Activated CD4-positive, alpha-beta T cell treated with anti-CD3 and anti-CD28 coated beads, Interleukin-2, amount 10 ng/mL, durations not matched to agents 7 days and 5 days (primary cell): ENCODE data around the gene PRR4. TPM values are rescaled to one million over a fixed set of nuclear protein-coding genes. Genes with fewer than 3 reads are reported as not detected.

Experiments used
- CTCF ChIA-PET: fragments of 350-600 bp; sonication (Branson Sonifier 250); formaldehyde crosslinking; loops from one replicate; lab custom pipeline; 2021; ENCODE audit warnings: antibody characterized with exemption; lab: Charles Lee
- POLR2A ChIA-PET: fragments of 350-600 bp; sonication (Branson Sonifier 250); formaldehyde crosslinking; loops from one replicate; lab custom pipeline; 2021; ENCODE audit warnings: antibody characterized with exemption; lab: Charles Lee
- DNase-seq: peaks from one replicate; pipeline ENCODE4 v3.0.0-alpha.2; 2020
- H3K27ac Mint-ChIP-seq: one replicate; pipeline ENCODE4 v1.8.0; 2021; ENCODE audit warnings: mild to moderate bottlenecking, moderate library complexity, mixed read lengths
- H3K27me3 Mint-ChIP-seq: one replicate; pipeline ENCODE4 v1.8.0; 2021; ENCODE audit warnings: mixed read lengths
- H3K36me3 Mint-ChIP-seq: one replicate; pipeline ENCODE4 v1.8.0; 2021; ENCODE audit warnings: low read depth, mixed read lengths
- H3K4me1 Mint-ChIP-seq: one replicate; pipeline ENCODE4 v1.8.0; 2021; ENCODE audit warnings: mixed read lengths
- H3K4me3 Mint-ChIP-seq: one replicate; pipeline ENCODE4 v1.8.0; 2021; ENCODE audit warnings: mild to moderate bottlenecking, moderate library complexity, mixed read lengths
- H3K9me3 Mint-ChIP-seq: one replicate; pipeline ENCODE4 v1.8.0; 2021; ENCODE audit warnings: mixed read lengths
- total RNA-seq, 2 experiments: library from RNA; stranded (reverse); gene quantifications; one replicate each; pipeline ENCODE4 v1.2.3, GENCODE V29; 2021

PRR4 gene
- total RNA-seq, 2 experiments from 2014 or later: 1.9 to 2.5 TPM

- Mint-ChIP-seq H3K4me1 (peaks cover 2% of the 10 kb centered on the region), H3K27ac (no peak overlapping the region), H3K4me3 (no peak overlapping the region), H3K27me3 (no peaks in the 10 kb centered on the region), H3K36me3 (peaks cover 18% of the 10 kb centered on the region), H3K9me3 (no peaks in the 10 kb centered on the region)
- DNase-seq: no peak
- POLR2A ChIA-PET: no interaction called here
- CTCF ChIA-PET: no interaction called here
These were observed 6.4 kb downstream of the PRR4 start for GRCh38 chr12:10842862-10843261.

GRCh38 chr12:10838461-10838860 is 10.8 kb downstream of the PRR4 start:
- peaks cover 7% of the 10 kb centered on the region for H3K36me3 Mint-ChIP-seq
- H3K9me3 Mint-ChIP-seq: no peaks in the 10 kb centered on the region
- H3K4me1 Mint-ChIP-seq: no peaks in the 10 kb centered on the region
- ChIA-PET POLR2A (no interaction called here), CTCF (no interaction called here)
- DNase-seq: no peak
- no peak overlapping the region for H3K4me3 Mint-ChIP-seq
- H3K27me3 Mint-ChIP-seq: no peaks in the 10 kb centered on the region
- no peak overlapping the region for H3K27ac Mint-ChIP-seq

- Mint-ChIP-seq H3K27me3 (no peaks in the 10 kb centered on the region), H3K4me3 (no peak overlapping the region), H3K9me3 (no peaks in the 10 kb centered on the region), H3K27ac (no peak overlapping the region), H3K4me1 (no peaks in the 10 kb centered on the region), H3K36me3 (no peaks in the 10 kb centered on the region)
- CTCF ChIA-PET: no interaction called here
- no peak for DNase-seq
- POLR2A ChIA-PET: no interaction called here
These were observed 19.3 kb downstream of the PRR4 start for GRCh38 chr12:10829994-10830393.

GRCh38 chr12:10826258-10826657 is 23.0 kb downstream of the PRR4 start, which contains the start of gene TAS2R10:
TSS of gene TAS2R10 (minus strand) at chr12:10826358. CDS start at chr12:10826269, 89 bp downstream.
- no peaks in the 10 kb centered on the region for H3K9me3 Mint-ChIP-seq
- no peak within 1 kb of the TSS for H3K4me3 Mint-ChIP-seq
- no peaks in the 10 kb centered on the region for H3K36me3 Mint-ChIP-seq
- POLR2A ChIA-PET: no interaction called here
- no peaks in the 10 kb centered on the region for H3K27me3 Mint-ChIP-seq
- no peaks in the 10 kb centered on the region for H3K4me1 Mint-ChIP-seq
- H3K27ac Mint-ChIP-seq: no peak within 1 kb of the TSS
- CTCF ChIA-PET: no interaction called here
- no peak for DNase-seq

- ChIA-PET CTCF (no interaction called here), POLR2A (no interaction called here)
- no peak for DNase-seq
- Mint-ChIP-seq H3K4me1 (no peaks in the 10 kb centered on the region), H3K36me3 (no peaks in the 10 kb centered on the region), H3K9me3 (no peaks in the 10 kb centered on the region), H3K27ac (no peak overlapping the region), H3K4me3 (no peak overlapping the region), H3K27me3 (no peaks in the 10 kb centered on the region)
These were observed 24.3 kb downstream of the PRR4 start for GRCh38 chr12:10824957-10825356.

GRCh38 chr12:10811883-10812536 is 37.3 kb downstream of the PRR4 start:
- no peak for DNase-seq
- no peak overlapping the region for H3K27ac Mint-ChIP-seq
- peaks cover 38% of the 10 kb centered on the region for H3K27me3 Mint-ChIP-seq
- H3K4me3 Mint-ChIP-seq: no peak overlapping the region
- H3K9me3 Mint-ChIP-seq: no peaks in the 10 kb centered on the region
- peaks cover 5% of the 10 kb centered on the region for H3K4me1 Mint-ChIP-seq
- POLR2A ChIA-PET: no interaction called here
- H3K36me3 Mint-ChIP-seq: no peaks in the 10 kb centered on the region
- CTCF ChIA-PET: no interaction called here

- Mint-ChIP-seq H3K9me3 (no peaks in the 10 kb centered on the region), H3K4me1 (peaks cover 5% of the 10 kb centered on the region), H3K4me3 (no peak within 1 kb of the TSS), H3K36me3 (no peaks in the 10 kb centered on the region), H3K27me3 (peaks cover 39% of the 10 kb centered on the region), H3K27ac (no peak within 1 kb of the TSS)
- no peak for DNase-seq
- ChIA-PET POLR2A (no interaction called here), CTCF (no interaction called here)
These were observed 39.2 kb downstream of the PRR4 start, which contains the start of gene TAS2R9 for GRCh38 chr12:10810068-10810467. TSS of gene TAS2R9 (minus strand) at chr12:10810168. CDS start at chr12:10810075, 93 bp downstream.

- no peak within 1 kb of the TSS for H3K4me3 Mint-ChIP-seq
- no peak for DNase-seq
- ChIA-PET POLR2A (no interaction called here), CTCF (no interaction called here)
- peaks cover 3% of the 10 kb centered on the region for H3K4me1 Mint-ChIP-seq
- peaks cover 37% of the 10 kb centered on the region for H3K27me3 Mint-ChIP-seq
- H3K36me3 Mint-ChIP-seq: no peaks in the 10 kb centered on the region
- no peak within 1 kb of the TSS for H3K27ac Mint-ChIP-seq
- H3K9me3 Mint-ChIP-seq: no peaks in the 10 kb centered on the region
These were observed 42.1 kb downstream of the PRR4 start, which contains the start of gene TAS2R8 for GRCh38 chr12:10807186-10807585. TSS of gene TAS2R8 (minus strand) at chr12:10807286. CDS start at chr12:10806980, 306 bp downstream.

- Mint-ChIP-seq H3K36me3 (no peaks in the 10 kb centered on the region), H3K4me1 (no peaks in the 10 kb centered on the region), H3K27me3 (peaks cover 25% of the 10 kb centered on the region), H3K4me3 (no peak within 1 kb of the TSS), H3K9me3 (no peaks in the 10 kb centered on the region), H3K27ac (no peak within 1 kb of the TSS)
- ChIA-PET POLR2A (no interaction called here), CTCF (no interaction called here)
- no peak for DNase-seq
These were observed 46.7 kb downstream of the PRR4 start, which contains the start of gene TAS2R7 for GRCh38 chr12:10802587-10802986. TSS of gene TAS2R7 (minus strand) at chr12:10802627. CDS start at chr12:10802570, 57 bp downstream.

GRCh38 chr12:10801741-10802140 is 47.5 kb downstream of the PRR4 start:
- ChIA-PET CTCF (no interaction called here), POLR2A (no interaction called here)
- H3K9me3 Mint-ChIP-seq: no peaks in the 10 kb centered on the region
- H3K27ac Mint-ChIP-seq: no peak overlapping the region
- no peaks in the 10 kb centered on the region for H3K36me3 Mint-ChIP-seq
- DNase-seq: no peak
- no peaks in the 10 kb centered on the region for H3K4me1 Mint-ChIP-seq
- H3K27me3 Mint-ChIP-seq: peaks cover 26% of the 10 kb centered on the region
- H3K4me3 Mint-ChIP-seq: no peak overlapping the region

Other genes starting within 250 kb of the PRR4 start
- gene MAGOHB, start 235.9 kb downstream of the PRR4 start, total RNA-seq: 10 to 100 TPM; 49.2 to 51.3 TPM
- gene STYK1, start 175.4 kb downstream of the PRR4 start, total RNA-seq: under 1 TPM; 0.17 to 0.35 TPM
- 10 to 100 TPM; 27.1 to 31.4 TPM for gene YBX3, start 126.2 kb downstream of the PRR4 start, total RNA-seq
- gene TAS2R7, start 46.8 kb downstream of the PRR4 start, total RNA-seq: not detected
- gene TAS2R8, start 42.2 kb downstream of the PRR4 start, total RNA-seq: not detected
- not detected for gene TAS2R9, start 39.3 kb downstream of the PRR4 start, total RNA-seq
- under 1 TPM; 0.25 to 0.46 TPM for gene TAS2R10, start 23.1 kb downstream of the PRR4 start, total RNA-seq
- 10 to 100 TPM; 21.7 to 24.5 TPM for gene PRH1, start 34.8 kb upstream of the PRR4 start, total RNA-seq
- gene TAS2R13, start 60.1 kb upstream of the PRR4 start, total RNA-seq: 1 to 10 TPM; 1.0 to 1.1 TPM
- gene PRH2, start 79.8 kb upstream of the PRR4 start, total RNA-seq: not detected
- gene TAS2R14, start 89.8 kb upstream of the PRR4 start, total RNA-seq: 1 to 10 TPM; 2.1 to 2.9 TPM
- gene TAS2R50, start 137.4 kb upstream of the PRR4 start, total RNA-seq: 1 to 10 TPM in 1 of 2 experiments, under 1 TPM in 1; 0.60 to 1.1 TPM
- gene TAS2R20, start 148.8 kb upstream of the PRR4 start, total RNA-seq: 1 to 10 TPM; 1.6 to 2.1 TPM
- gene TAS2R19, start 173.1 kb upstream of the PRR4 start, total RNA-seq: 1 to 10 TPM; 3.0 to 3.1 TPM
- gene TAS2R31, start 181.9 kb upstream of the PRR4 start, total RNA-seq: 1 to 10 TPM; 1.6 to 3.0 TPM
- gene TAS2R46, start 212.8 kb upstream of the PRR4 start, total RNA-seq: 1 to 10 TPM in 1 of 2 experiments, under 1 TPM in 1; 0.97 to 1.2 TPM
- gene TAS2R43, start 242.8 kb upstream of the PRR4 start, total RNA-seq: 1 to 10 TPM; 1.7 to 1.9 TPM